Endothelial cell of umbilical vein (primary cell): ENCODE data around the gene RSPH1. TPM values are rescaled to one million over a fixed set of nuclear protein-coding genes. Genes with fewer than 3 reads are reported as not detected.

Source experiments
- BruUV-seq: library from RNA; stranded (reverse); fragments of 400-500 nt; replicated peaks from 2 replicates; lab custom pipeline; 2021; lab: Mats Ljungman, UMichigan
- CTCF ChIA-PET: fragments of 300-600, 350-600 bp; sonication (Branson Sonifier 250); formaldehyde crosslinking; loops from one replicate; lab custom pipeline; 2021; ENCODE audit warnings: antibody characterized with exemption, inconsistent platforms; lab: Charles Lee
- POLR2A ChIA-PET: fragments of 300-600, 350-600 bp; sonication (Branson Sonifier 250); formaldehyde crosslinking; loops from one replicate; lab custom pipeline; 2021; ENCODE audit warnings: antibody characterized with exemption, inconsistent platforms; lab: Charles Lee
- DNase-seq: peaks from one replicate; pipeline ENCODE4 v3.0.0-alpha.2; 2011; ENCODE audit warnings: low read depth, low spot score
- FAIRE-seq: peaks from 2 replicates; lab custom pipeline; 2011; peaks lifted over from hg19 to GRCh38; lab: Jason Lieb, UNC
- H2AFZ ChIP-seq: 2 replicates; pipeline ENCODE4 v1.6.0; 2012; ENCODE audit warnings: low read depth, low read length, control low read depth, inconsistent platforms
- H3K27ac ChIP-seq: 2 replicates; pipeline ENCODE4 v1.5.1; 2011; ENCODE audit warnings: low read depth, mild to moderate bottlenecking, control low read depth, low read length, moderate library complexity; ENCODE audit not compliant: insufficient read depth
- H3K27me3 ChIP-seq, 2 experiments: 2 replicates each; pipeline versions ENCODE4 v1.6.0 to v1.6.1; 2011; ENCODE audit warnings: low read length in 2 of 2, mixed read lengths in 1 of 2; ENCODE audit not compliant: control insufficient read depth in 2 of 2, insufficient read depth in 2 of 2
- H3K36me3 ChIP-seq, 2 experiments: 2 replicates in 1 of 2; 3 replicates in 1 of 2; pipeline ENCODE4 v1.5.1; 2011; ENCODE audit warnings: low read length in 2 of 2, mild to moderate bottlenecking in 1 of 2, moderate library complexity in 1 of 2; ENCODE audit not compliant: control insufficient read depth in 2 of 2, insufficient read depth in 2 of 2; ENCODE audit errors: extremely low read depth in 1 of 2
- H3K4me1 ChIP-seq: 3 replicates; pipeline ENCODE4 v1.5.1; 2011; ENCODE audit warnings: mild to moderate bottlenecking, low read length; ENCODE audit not compliant: control insufficient read depth, insufficient read depth; ENCODE audit errors: extremely low read depth
- H3K4me2 ChIP-seq: 2 replicates; pipeline ENCODE4 v1.6.1; 2011; ENCODE audit warnings: low read length, control low read depth, mixed read lengths; ENCODE audit not compliant: insufficient read depth
- H3K4me3 ChIP-seq, 3 experiments: fragments of 200-600 bp in 1 of 3; sonication (generic), shearing (Covaris generic) in 1 of 3; replicated peaks in 1 of 3; 2 replicates each; pipeline ENCODE4 v1.5.1; 2011 to 2016; ENCODE audit warnings: control low read depth in 3 of 3, low read length in 3 of 3, mild to moderate bottlenecking in 2 of 3, inconsistent platforms in 1 of 3, low read depth in 1 of 3, moderate library complexity in 1 of 3; ENCODE audit not compliant: insufficient read depth in 1 of 3
- H3K79me2 ChIP-seq: 2 replicates; pipeline ENCODE4 v1.6.0; 2012; ENCODE audit warnings: low read length, inconsistent platforms; ENCODE audit not compliant: control insufficient read depth, insufficient read depth
- H3K9ac ChIP-seq: replicated peaks from 2 replicates; pipeline ENCODE3; 2011; ENCODE audit warnings: low read length, control low read depth; ENCODE audit not compliant: insufficient read depth; ENCODE audit errors: extremely low read depth
- H3K9me1 ChIP-seq: replicated peaks from 3 replicates; pipeline ENCODE4 v1.6.0; 2011; ENCODE audit warnings: mild to moderate bottlenecking, low read length; ENCODE audit not compliant: control insufficient read depth, insufficient read depth; ENCODE audit errors: extremely low read depth
- H3K9me3 ChIP-seq: replicated peaks from 2 replicates; pipeline ENCODE4 v1.5.1; 2012; ENCODE audit warnings: low read length, inconsistent platforms; ENCODE audit not compliant: control insufficient read depth, insufficient read depth
- H4K20me1 ChIP-seq: replicated peaks from 2 replicates; pipeline ENCODE3; 2011; ENCODE audit warnings: mild to moderate bottlenecking, low read length; ENCODE audit not compliant: control insufficient read depth, insufficient read depth; ENCODE audit errors: extremely low read depth
- EZH2 ChIP-seq: IDR thresholded peaks from 2 replicates; pipeline ENCODE4 v1.6.1; 2012; ENCODE audit warnings: borderline replicate concordance, low read depth, mild to moderate bottlenecking, moderate library complexity, low read length, inconsistent platforms; ENCODE audit not compliant: severe bottlenecking
- FOS ChIP-seq: IDR thresholded peaks from 2 replicates; pipeline ENCODE4 v1.6.1; 2011; ENCODE audit warnings: mild to moderate bottlenecking, low read length, moderate library complexity, borderline replicate concordance; ENCODE audit not compliant: insufficient read depth
- GATA2 ChIP-seq: IDR thresholded peaks from 2 replicates; pipeline ENCODE4 v1.7.0; 2011; ENCODE audit warnings: low read depth, mild to moderate bottlenecking, moderate library complexity, mixed read lengths, low read length; ENCODE audit not compliant: insufficient read length, insufficient read depth
- JUN ChIP-seq: IDR thresholded peaks from 2 replicates; pipeline ENCODE4 v1.6.1; 2011; ENCODE audit warnings: borderline replicate concordance, low read depth; ENCODE audit not compliant: insufficient read length, insufficient read depth
- MYC ChIP-seq: IDR thresholded peaks from one replicate; pipeline ENCODE4 v1.6.1; 2011; ENCODE audit warnings: mild to moderate bottlenecking, low read depth, low read length
- POLR2A ChIP-seq: IDR thresholded peaks from 2 replicates; pipeline ENCODE4 v1.6.1; 2012; ENCODE audit warnings: low read depth, mild to moderate bottlenecking, control low read depth, low read length
- POLR2AphosphoS5 ChIP-seq: IDR thresholded peaks from 2 replicates; pipeline ENCODE4 v1.6.1; 2012; ENCODE audit warnings: low read depth, mild to moderate bottlenecking, control low read depth, low read length, moderate library complexity; ENCODE audit not compliant: insufficient read depth
- dilution Hi-C: fragments of 300-500 bp; cut with MboI; formaldehyde crosslinking; loops from one replicate; pipeline ENCODE4 v1.15.0; 2019; ENCODE audit warnings: low sequenced_read_pairs; ENCODE audit not compliant: extremely low pct_ligation_motif_present
- intact Hi-C: fragments of 100-400 bp; cut with micrococcal nuclease; formaldehyde crosslinking; loops from one replicate; pipeline ENCODE4 v1.10.0; 2022
- polyA plus RNA-seq, 4 experiments: library from polyadenylated mRNA; depleted of rRNA in 3 of 4; stranded (reverse) in 3 of 4; unstranded in 1 of 4; fragments of >200 nt; gene quantifications; 2 replicates each; pipeline versions ENCODE4 v1.2.1 to v1.2.3, GENCODE V29; 2011 to 2012; ENCODE audit warnings: missing spikeins in 1 of 4
- total RNA-seq: library from RNA; stranded (reverse); gene quantifications from 2 replicates; pipeline ENCODE4 v1.2.3, GENCODE V29; 2021
- TF ChIP-seq, protein P1 (sequence below): IDR thresholded peaks from 2 replicates; pipeline ENCODE4 v1.6.1; 2011; ENCODE audit not compliant: insufficient read depth, insufficient read length
- TF ChIP-seq, protein P2 (sequence below), 2 donors: IDR thresholded peaks; 1 replicate in 1 of 2; 2 replicates in 1 of 2; pipeline ENCODE4 v1.5.1; 2011; ENCODE audit warnings: low read length in 2 of 2, mild to moderate bottlenecking in 2 of 2, moderate library complexity in 2 of 2, control low read depth in 1 of 2, inconsistent platforms in 1 of 2, low read depth in 1 of 2; ENCODE audit not compliant: insufficient read depth in 1 of 2; ENCODE audit errors: extremely low read depth in 1 of 2

Gene RSPH1
- total and polyA plus RNA-seq, 2 donors (not counting 3 experiments of a cell fraction or from before 2014, with no cell fraction given): 0.08 TPM; not detected in 1

DNA sequence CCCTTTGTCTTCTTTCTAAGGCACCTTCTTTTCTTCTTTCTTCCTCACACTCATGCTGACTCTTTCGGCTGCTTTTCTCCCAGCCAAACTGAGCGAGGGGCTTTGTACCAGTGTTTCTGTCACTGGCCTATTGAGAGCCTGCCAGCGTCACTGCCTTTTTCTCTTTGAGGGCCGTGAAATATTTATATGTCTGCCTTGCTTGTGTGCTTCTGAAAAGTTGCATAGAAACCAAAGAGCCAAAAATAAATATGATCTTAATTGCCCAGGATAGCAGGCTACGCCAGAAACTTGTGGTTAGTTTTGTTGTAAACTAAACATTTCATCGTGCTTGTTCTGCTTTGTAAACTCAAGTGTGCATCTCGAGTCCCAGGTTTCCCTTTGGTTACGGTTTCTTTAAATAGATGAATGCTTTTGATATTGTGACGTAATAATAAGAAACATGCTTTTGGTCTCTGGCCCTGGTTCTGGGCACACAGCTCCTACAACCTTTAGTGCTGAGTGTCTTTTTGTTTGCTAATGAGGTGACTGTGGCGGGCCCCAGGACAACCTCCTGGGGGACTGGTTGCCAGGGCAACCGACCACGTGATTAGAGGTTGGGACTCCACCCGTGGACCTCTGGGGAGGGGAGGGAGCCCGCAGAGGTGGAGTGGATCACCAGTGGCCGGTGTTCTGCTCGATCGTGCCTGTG lies 28.5 kb upstream of the RSPH1 start:
- FAIRE-seq (peak; percentile 18), DNase-seq (no peak)
- TF ChIP-seq POLR2AphosphoS5: no peak
- TF ChIP-seq FOS: no peak
- TF ChIP-seq, protein P1, sequence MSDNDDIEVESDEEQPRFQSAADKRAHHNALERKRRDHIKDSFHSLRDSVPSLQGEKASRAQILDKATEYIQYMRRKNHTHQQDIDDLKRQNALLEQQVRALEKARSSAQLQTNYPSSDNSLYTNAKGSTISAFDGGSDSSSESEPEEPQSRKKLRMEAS: no peak
- no peak for TF ChIP-seq MYC
- TF ChIP-seq EZH2: no peak
- no peak for TF ChIP-seq POLR2A
- no peak for TF ChIP-seq GATA2
- TF ChIP-seq, protein P2, sequence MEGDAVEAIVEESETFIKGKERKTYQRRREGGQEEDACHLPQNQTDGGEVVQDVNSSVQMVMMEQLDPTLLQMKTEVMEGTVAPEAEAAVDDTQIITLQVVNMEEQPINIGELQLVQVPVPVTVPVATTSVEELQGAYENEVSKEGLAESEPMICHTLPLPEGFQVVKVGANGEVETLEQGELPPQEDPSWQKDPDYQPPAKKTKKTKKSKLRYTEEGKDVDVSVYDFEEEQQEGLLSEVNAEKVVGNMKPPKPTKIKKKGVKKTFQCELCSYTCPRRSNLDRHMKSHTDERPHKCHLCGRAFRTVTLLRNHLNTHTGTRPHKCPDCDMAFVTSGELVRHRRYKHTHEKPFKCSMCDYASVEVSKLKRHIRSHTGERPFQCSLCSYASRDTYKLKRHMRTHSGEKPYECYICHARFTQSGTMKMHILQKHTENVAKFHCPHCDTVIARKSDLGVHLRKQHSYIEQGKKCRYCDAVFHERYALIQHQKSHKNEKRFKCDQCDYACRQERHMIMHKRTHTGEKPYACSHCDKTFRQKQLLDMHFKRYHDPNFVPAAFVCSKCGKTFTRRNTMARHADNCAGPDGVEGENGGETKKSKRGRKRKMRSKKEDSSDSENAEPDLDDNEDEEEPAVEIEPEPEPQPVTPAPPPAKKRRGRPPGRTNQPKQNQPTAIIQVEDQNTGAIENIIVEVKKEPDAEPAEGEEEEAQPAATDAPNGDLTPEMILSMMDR (IDR thresholded peaks at IDR 0.05; ENCODE audit: extremely low read depth in 1 of 2, insufficient read depth in 1 of 2, low read depth in 1 of 2, low read length in 2 of 2): no peak
- TF ChIP-seq JUN: no peak
- no TSS peak for BruUV-seq
- H3K9me1 ChIP-seq: no peaks in the 10 kb centered on the region
- H4K20me1 ChIP-seq: no peaks in the 10 kb centered on the region
- dilution Hi-C loops: no loop called here
- no peak overlapping the region for H3K27ac ChIP-seq
- ChIA-PET CTCF (interaction anchor here (1.3 kb wide), 1 partner anchor 10 kb away, joined by 3 read pairs; no protein-coding TSS in a partner anchor), POLR2A (no interaction called here)
- no peaks in the 10 kb centered on the region for H3K4me1 ChIP-seq
- H3K79me2 ChIP-seq: no peaks in the 10 kb centered on the region
- intact Hi-C loops: no loop called here
- no peaks in the 10 kb centered on the region for H3K27me3 ChIP-seq
- H3K9me3 ChIP-seq: no peaks in the 10 kb centered on the region
- H3K4me3 ChIP-seq: no peak overlapping the region
- H2AFZ ChIP-seq: no peak overlapping the region
- peaks cover 0 to 2% of the 10 kb centered on the region in 2 experiments for H3K36me3 ChIP-seq
- no peak overlapping the region for H3K4me2 ChIP-seq
- H3K9ac ChIP-seq: no peak overlapping the region
